Keratinocyte (primary cell): ENCODE results near the gene CARMIL1. TPM values are rescaled to one million over a fixed set of nuclear protein-coding genes. Genes with fewer than 3 reads are reported as not detected.

ENCODE experiments used
- DNase-seq: peaks from one replicate; pipeline ENCODE4 v3.0.0-alpha.2; 2011; ENCODE audit warnings: low read depth, missing footprints, low spot score
- FAIRE-seq: peaks from 2 replicates; lab custom pipeline; 2011; peaks lifted over from hg19 to GRCh38; lab: Jason Lieb, UNC
- H2AFZ ChIP-seq: 2 replicates; pipeline ENCODE4 v1.6.0; 2012; ENCODE audit warnings: low read length, control low read depth, inconsistent platforms; ENCODE audit not compliant: control insufficient read depth
- H3K27ac ChIP-seq: 2 replicates; pipeline ENCODE4 v1.5.1; 2011; ENCODE audit warnings: low read length; ENCODE audit not compliant: control insufficient read depth, insufficient read depth
- H3K27me3 ChIP-seq: 3 replicates; pipeline ENCODE4 v1.6.0; 2011; ENCODE audit warnings: low read length; ENCODE audit not compliant: control insufficient read depth, insufficient read depth; ENCODE audit errors: extremely low read depth
- H3K36me3 ChIP-seq, 2 experiments: 2 replicates in 1 of 2; 3 replicates in 1 of 2; pipeline ENCODE4 v1.5.1; 2011; ENCODE audit warnings: low read length in 2 of 2, mild to moderate bottlenecking in 1 of 2; ENCODE audit not compliant: control insufficient read depth in 2 of 2, insufficient read depth in 2 of 2; ENCODE audit errors: extremely low read depth in 1 of 2
- H3K4me1 ChIP-seq: 3 replicates; pipeline ENCODE4 v1.5.1; 2011; ENCODE audit warnings: low read length; ENCODE audit not compliant: control insufficient read depth, insufficient read depth; ENCODE audit errors: extremely low read depth
- H3K4me2 ChIP-seq: 3 replicates; pipeline ENCODE4 v1.6.0; 2011; ENCODE audit warnings: low read depth, low read length; ENCODE audit not compliant: control insufficient read depth, insufficient read depth; ENCODE audit errors: extremely low read depth
- H3K4me3 ChIP-seq, 3 experiments: fragments of 200-600 bp in 1 of 3; sonication (generic) in 1 of 3; 2 replicates in 2 of 3; 3 replicates in 1 of 3; pipeline ENCODE4 v1.5.1; 2011 to 2016; ENCODE audit warnings: low read length in 3 of 3, mild to moderate bottlenecking in 3 of 3, control low read depth in 2 of 3, inconsistent platforms in 1 of 3, low read depth in 1 of 3, mixed read lengths in 1 of 3, mixed run types in 1 of 3, moderate library complexity in 1 of 3; ENCODE audit not compliant: control insufficient read depth in 2 of 3, insufficient read depth in 2 of 3; ENCODE audit errors: extremely low read depth in 1 of 3
- H3K79me2 ChIP-seq: 2 replicates; pipeline ENCODE4 v1.6.0; 2012; ENCODE audit warnings: low read length; ENCODE audit not compliant: control insufficient read depth, insufficient read depth
- H3K9ac ChIP-seq: 3 replicates; pipeline ENCODE4 v1.6.0; 2011; ENCODE audit warnings: low read length; ENCODE audit not compliant: control insufficient read depth, insufficient read depth; ENCODE audit errors: extremely low read depth
- H3K9me1 ChIP-seq: 3 replicates; pipeline ENCODE4 v1.6.0; 2011; ENCODE audit warnings: low read length; ENCODE audit not compliant: control insufficient read depth, insufficient read depth; ENCODE audit errors: extremely low read depth
- H3K9me3 ChIP-seq: 2 replicates; pipeline ENCODE4 v1.5.1; 2012; ENCODE audit warnings: low read depth, low read length; ENCODE audit not compliant: control insufficient read depth
- H4K20me1 ChIP-seq: 3 replicates; pipeline ENCODE4 v1.6.0; 2011; ENCODE audit warnings: low read length; ENCODE audit not compliant: control insufficient read depth, insufficient read depth; ENCODE audit errors: extremely low read depth
- EZH2 ChIP-seq: IDR thresholded peaks from one replicate; pipeline ENCODE4 v1.6.1; 2012; ENCODE audit warnings: inconsistent platforms, mild to moderate bottlenecking, low read length, moderate library complexity
- dilution Hi-C: fragments of 300-500 bp; cut with MboI; formaldehyde crosslinking; loops from one replicate; pipeline ENCODE4 v1.7.0; 2020; ENCODE audit warnings: low sequenced_read_pairs; ENCODE audit not compliant: extremely low pct_ligation_motif_present
- polyA plus RNA-seq, 5 experiments: library from polyadenylated mRNA; depleted of rRNA in 3 of 5; stranded (reverse) in 3 of 5; stranded (forward) in 1 of 5; unstranded in 1 of 5; fragments of >200 nt; gene quantifications; 1 replicate in 1 of 5; 2 replicates in 3 of 5; 3 replicates in 1 of 5; pipeline versions ENCODE4 v1.2.1 to v1.2.3, GENCODE V29; 2011 to 2012; ENCODE audit warnings: missing spikeins in 2 of 5, low read depth in 1 of 5, low replicate concordance in 1 of 5
- TF ChIP-seq, protein P1 (sequence below), 3 experiments: IDR thresholded peaks in 1 of 3; conservative IDR thresholded peaks in 1 of 3; optimal IDR thresholded peaks in 1 of 3; 2 replicates in 2 of 3; 3 replicates in 1 of 3; pipeline versions ENCODE3 to v1.5.1; 2011; ENCODE audit warnings: low read length in 3 of 3, mild to moderate bottlenecking in 3 of 3, moderate library complexity in 2 of 3, control low read depth in 1 of 3, inconsistent platforms in 1 of 3; ENCODE audit not compliant: insufficient read depth in 2 of 3; ENCODE audit errors: extremely low read depth in 1 of 3

Gene CARMIL1
- polyA plus RNA-seq, 1 donor (not counting 4 experiments of a cell fraction or from before 2014, with no cell fraction given): 18.9 TPM

DNA sequence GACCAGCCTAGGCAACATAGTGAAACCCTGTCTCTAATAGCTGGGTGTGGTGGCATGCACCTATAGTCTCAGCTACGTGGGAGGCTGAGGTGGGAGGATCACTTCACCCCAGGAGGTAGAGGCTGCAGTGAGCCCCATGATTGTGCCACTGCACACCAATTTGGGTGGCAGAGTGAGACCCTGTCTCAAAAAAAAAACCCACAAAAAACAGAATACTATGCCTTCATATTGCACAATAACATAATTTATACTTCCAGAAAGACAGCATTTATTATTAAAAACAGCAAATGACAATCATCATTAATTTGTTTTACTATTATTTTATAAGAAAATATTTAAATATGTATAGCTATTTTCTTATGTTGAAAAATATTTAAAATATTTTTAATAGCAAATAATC, 30.0 kb upstream of the CARMIL1 start:
- Histone ChIP-seq H3K36me3 (no peaks in the 10 kb centered on the region), H2AFZ (no peak overlapping the region), H3K27ac (no peak overlapping the region), H3K9me3 (no peaks in the 10 kb centered on the region), H3K9ac (no peak overlapping the region), H3K4me1 (peaks cover 20% of the 10 kb centered on the region), H3K79me2 (no peaks in the 10 kb centered on the region), H3K4me3 (no peak overlapping the region), H4K20me1 (no peaks in the 10 kb centered on the region), H3K27me3 (no peaks in the 10 kb centered on the region), H3K9me1 (no peaks in the 10 kb centered on the region), H3K4me2 (no peak overlapping the region)
- no peak for DNase-seq
- no peak for FAIRE-seq
- dilution Hi-C loops: no loop called here
- TF ChIP-seq EZH2: no peak
- TF ChIP-seq, protein P1, sequence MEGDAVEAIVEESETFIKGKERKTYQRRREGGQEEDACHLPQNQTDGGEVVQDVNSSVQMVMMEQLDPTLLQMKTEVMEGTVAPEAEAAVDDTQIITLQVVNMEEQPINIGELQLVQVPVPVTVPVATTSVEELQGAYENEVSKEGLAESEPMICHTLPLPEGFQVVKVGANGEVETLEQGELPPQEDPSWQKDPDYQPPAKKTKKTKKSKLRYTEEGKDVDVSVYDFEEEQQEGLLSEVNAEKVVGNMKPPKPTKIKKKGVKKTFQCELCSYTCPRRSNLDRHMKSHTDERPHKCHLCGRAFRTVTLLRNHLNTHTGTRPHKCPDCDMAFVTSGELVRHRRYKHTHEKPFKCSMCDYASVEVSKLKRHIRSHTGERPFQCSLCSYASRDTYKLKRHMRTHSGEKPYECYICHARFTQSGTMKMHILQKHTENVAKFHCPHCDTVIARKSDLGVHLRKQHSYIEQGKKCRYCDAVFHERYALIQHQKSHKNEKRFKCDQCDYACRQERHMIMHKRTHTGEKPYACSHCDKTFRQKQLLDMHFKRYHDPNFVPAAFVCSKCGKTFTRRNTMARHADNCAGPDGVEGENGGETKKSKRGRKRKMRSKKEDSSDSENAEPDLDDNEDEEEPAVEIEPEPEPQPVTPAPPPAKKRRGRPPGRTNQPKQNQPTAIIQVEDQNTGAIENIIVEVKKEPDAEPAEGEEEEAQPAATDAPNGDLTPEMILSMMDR (optimal IDR thresholded peaks at IDR 0.05 in 1 of 3, IDR thresholded peaks at IDR 0.05 in 1 of 3, conservative IDR thresholded peaks at IDR 0.05 in 1 of 3; ENCODE audit: extremely low read depth in 1 of 3, insufficient read depth in 2 of 3, low read length in 3 of 3): no peak

DNA sequence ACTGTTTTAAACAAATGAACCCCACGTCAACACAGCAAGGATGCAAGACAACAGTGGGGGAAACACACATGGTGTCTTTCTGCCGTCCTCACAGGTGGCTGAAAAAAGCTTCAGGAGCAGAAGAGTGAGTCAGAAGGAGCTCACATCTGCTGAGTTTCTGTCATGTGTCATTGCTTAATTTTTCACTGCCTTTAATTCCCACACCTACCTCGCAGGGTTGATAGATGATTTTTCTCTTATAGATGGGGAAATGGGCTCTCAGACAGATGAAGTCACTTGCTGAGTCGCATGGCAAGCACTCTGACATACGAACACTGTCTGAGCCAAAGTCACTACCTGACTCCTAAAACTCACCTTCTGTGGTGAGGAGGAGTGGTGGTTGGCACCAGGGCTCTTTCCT, 28.3 kb upstream of the CARMIL1 start:
- peak overlapping the region; percentile 17 for H3K4me2 ChIP-seq
- dilution Hi-C loops: no loop called here
- DNase-seq: no peak

More for the DNA sequence above, 28.3 kb upstream of the CARMIL1 start:
- Histone ChIP-seq H4K20me1 (no peaks in the 10 kb centered on the region), H3K27ac (no peak overlapping the region), H2AFZ (no peak overlapping the region), H3K4me3 (no peak overlapping the region), H3K27me3 (no peaks in the 10 kb centered on the region), H3K36me3 (no peaks in the 10 kb centered on the region), H3K79me2 (no peaks in the 10 kb centered on the region), H3K4me1 (peaks cover 20% of the 10 kb centered on the region), H3K9me3 (no peaks in the 10 kb centered on the region), H3K9ac (no peak overlapping the region), H3K9me1 (no peaks in the 10 kb centered on the region)
- TF ChIP-seq EZH2: no peak
- TF ChIP-seq, protein P1 (optimal IDR thresholded peaks at IDR 0.05 in 1 of 3, IDR thresholded peaks at IDR 0.05 in 1 of 3, conservative IDR thresholded peaks at IDR 0.05 in 1 of 3; ENCODE audit: extremely low read depth in 1 of 3, insufficient read depth in 2 of 3, low read length in 3 of 3): no peak
- FAIRE-seq: peak; percentile 64
